ENCODE results near the gene SDHAF3.

DNA sequence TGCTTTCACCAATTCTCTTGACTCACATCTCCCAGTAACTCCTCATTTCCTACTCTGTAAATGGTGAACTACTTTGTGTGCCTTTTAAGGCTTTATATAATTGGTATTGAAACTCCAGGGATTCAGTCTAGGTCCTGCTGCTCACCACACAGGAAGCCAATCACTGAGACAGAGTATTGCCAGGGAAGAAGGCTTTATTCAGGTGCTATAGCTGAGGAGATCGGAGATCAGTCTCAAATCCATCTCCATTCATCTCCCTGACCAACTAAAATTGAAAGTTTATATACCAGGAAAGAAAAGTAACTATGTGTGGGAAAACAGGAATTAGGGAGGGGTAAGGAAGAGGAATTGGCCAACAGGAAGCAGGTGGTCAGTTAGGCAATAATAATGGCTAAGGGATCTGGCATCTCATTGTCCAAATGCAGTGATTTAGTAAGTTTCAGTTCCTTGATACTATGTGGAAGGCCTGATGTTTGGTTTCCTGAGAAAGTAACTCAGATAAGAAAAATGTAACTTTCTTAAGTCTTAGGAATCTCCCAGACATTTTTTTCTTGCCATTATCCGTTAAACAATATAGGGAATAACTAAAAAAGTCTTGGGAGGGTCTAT is 10.2 kb upstream of the SDHAF3 start:
- TF ChIP-seq CTCF (IDR thresholded peaks at IDR 0.05) = no peak
- no peak for TF ChIP-seq POLR2A (IDR thresholded peaks at IDR 0.05)

Measured in thyroid gland (tissue), 4 donors.